GM19099 (cell line): ENCODE measurements around the gene MRPL50.
"Not testable (repeated sequence)": the region's sequence is repeated elsewhere in the genome, so short reads cannot be mapped to it uniquely, and the experiment has no call there.

Source experiments
- POLR2A ChIP-seq: IDR thresholded peaks from 3 replicates; pipeline ENCODE4 v1.6.1; 2011; ENCODE audit warnings: low read depth; ENCODE audit not compliant: insufficient read length; ENCODE audit errors: extremely low read depth

MRPL50 gene

DNA sequence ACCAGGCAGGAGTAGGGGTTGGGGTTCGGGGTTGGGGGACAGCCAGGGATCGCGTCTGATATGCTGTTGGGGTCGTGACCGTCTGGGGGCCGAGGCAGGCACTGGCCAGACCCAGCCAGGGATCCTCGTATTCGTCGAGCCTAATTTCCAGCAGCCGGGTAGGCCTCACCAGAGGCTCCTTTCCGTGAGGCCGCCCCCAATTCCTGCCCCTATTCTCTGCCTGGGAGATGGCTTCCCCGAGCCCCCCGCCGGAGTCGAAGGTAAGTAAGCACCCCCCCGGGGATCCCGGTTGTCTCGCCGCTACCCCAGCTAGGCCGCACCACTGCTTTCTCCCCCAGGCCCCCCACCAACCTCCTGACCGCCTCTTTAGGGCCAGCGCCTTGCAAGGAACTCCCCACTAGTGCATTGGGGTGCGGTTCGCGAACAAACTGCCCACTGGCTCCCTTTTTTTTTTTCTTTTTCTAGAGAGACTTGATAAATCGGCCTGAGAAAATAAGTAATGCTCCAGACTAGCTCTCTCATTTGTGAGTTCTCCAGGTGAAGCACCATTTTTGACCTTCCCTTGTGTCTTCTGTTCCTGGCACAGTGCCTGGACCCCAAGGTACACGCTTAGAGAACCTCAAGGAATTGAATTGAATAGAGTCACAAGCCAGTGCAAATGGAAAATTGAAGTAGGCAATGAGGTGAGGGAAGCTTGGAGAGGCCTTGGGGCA is 668 bp upstream of the MRPL50 start:
- TF ChIP-seq POLR2A = no peak

DNA sequence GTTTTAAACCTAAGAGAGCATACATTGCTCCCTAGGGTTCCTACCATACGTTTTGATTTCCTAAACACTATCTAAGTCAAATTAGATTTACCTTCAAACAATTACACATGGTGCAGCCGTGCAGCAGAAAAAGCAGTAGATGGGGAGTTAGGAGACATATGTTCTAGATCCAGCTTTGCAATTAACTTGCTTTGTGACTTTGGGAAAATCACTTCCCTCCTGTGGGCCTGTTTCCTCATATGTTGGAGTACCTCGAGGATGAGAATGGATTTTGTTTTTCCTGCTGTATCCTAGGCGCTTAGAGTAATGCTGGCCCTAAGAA is 711 bp downstream of the MRPL50 start:
- no peak for TF ChIP-seq POLR2A

DNA sequence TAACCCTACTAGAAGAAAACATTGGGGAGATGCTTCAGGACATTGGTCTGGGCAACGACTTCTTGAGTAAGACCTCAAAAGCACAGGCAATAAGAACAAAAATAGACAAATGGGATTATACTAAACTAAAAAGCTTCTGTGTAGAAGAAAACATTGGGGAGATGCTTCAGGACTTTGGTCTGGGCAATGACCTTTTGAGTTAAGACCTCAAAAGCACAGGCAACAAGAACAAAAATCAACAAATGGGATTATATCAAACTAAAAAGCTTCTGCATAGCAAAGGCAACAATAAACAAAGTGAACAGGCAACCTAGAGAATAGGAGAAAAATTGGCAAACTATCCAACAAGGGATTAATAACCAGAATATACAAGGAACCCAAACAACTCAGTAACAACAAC is 3.7 kb downstream of the MRPL50 start:
- no peak for TF ChIP-seq POLR2A

DNA sequence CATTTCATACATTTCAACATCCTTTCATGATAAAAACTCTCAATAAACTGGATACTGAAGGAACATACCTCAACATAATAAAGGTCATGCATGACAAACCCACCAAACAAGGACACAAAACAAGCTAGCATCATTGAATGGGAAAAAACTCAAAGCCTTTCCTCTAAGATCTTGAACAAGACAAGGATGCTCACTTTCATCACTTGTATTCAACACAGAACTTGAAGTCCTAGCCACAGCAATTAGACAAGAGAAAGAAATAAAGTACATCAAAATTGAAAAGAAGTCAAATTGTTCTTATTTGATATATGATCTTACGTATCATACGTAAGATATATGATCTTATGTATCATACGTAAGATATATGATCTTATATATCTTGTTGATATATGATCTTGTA is 5.3 kb downstream of the MRPL50 start:
- no peak for TF ChIP-seq POLR2A

DNA sequence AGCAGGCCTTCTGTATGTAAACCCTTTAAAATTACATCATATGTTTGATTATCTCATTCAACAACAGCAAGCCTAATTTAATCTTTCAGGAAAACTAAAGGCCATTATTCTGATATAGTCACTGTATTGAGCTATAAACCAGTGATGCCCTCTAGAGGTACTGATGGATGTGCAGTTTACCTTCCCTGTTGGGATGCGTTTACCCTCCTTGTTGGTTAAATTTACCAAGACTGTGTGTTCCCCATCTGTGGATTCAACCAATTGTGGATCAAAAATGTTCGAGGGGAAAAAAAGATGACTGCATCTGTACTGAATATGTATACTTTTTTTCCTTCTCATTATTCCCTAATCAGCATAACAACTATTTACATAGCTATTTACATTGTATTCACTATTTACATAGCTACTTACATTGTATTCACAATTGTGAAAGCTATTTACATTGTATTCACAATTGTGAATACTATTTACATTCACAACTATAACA is 9.9 kb downstream of the MRPL50 start:
- TF ChIP-seq POLR2A = no peak

DNA sequence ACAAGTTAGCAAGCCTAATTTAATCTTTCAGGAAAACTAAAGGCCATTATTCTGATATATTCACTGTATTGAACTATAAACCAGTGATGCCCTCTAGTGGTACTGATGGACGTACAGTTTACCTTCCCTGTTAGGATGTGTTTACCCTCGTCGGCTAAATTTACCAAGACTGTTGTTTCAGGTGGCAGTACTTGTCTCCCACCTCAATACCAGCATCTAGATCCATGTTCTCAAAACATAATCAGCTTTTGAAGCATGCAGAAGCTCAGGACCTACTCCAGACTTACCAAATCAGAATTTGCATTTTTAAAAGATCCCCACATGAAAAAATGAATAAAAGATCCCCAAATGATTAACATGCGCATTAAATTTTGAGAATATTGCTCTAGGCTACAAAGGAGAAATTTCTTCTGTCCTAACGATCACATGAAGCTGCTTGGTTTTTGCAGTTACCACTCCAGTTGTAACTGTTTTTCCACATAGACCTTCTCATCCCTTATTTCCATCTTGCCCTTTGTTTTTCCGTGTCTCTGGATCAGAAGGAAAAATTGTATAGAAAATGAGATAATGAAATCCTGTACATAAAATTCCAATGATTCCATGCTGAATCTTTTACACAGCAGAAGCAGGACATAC is 10.4 kb downstream of the MRPL50 start:
- TF ChIP-seq POLR2A = no peak

DNA sequence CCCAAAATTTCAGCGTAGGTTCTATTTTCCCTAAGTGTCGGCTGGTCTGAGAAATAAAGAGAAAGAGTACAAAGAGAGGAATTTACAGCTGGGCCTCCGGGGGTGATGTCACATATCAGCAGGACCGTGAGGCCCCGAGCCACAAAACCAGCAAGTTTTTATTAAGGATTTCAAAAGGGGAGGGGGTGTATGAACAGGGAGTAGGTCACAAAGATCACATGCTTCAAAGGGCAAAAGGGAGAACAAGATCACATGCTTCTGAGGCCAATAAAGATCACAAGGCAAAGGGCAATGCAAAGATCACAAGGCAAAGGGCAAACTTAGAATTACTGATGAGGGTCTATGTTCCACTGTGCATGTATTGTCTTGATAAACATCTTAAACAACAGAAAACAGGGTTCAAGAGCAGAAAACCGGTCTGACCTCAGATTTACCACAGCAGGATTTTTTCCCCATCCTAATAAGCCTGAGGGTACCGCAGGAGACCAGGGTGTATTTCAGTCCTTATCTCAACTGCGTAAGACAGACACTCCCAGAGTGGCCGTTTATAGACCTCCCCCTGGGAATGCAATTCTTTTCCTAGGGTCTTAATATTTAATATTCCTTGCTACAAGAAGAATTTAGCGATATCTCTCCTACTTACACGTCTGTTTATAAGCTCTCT is 13.4 kb downstream of the MRPL50 start, which contains the start of gene BAAT:
Gene BAAT (minus strand): TSS at position 134 of the 664 bp plus-strand sequence. CDS start 13,602 bp downstream, outside the sequence.
- not testable (repeated sequence) for TF ChIP-seq POLR2A

DNA sequence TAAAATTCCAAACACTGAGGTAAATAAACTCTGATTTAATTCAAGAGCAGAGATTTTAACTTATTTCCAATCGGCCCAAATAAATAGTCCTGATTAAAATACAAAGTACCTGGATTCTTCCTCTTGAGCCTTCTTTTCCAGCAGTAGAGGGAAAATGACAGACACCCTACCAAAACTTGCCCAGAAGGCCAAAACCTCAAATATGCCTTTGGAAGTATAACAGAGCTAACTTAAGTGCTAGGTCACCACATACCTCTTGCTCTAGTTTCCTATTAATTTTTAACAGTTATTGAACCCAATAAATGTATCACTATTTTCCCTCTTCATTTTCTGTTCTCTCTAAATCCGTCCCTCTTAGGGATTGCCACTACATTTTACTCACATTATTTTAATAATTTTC is 15.1 kb downstream of the MRPL50 start:
- no peak for TF ChIP-seq POLR2A

DNA sequence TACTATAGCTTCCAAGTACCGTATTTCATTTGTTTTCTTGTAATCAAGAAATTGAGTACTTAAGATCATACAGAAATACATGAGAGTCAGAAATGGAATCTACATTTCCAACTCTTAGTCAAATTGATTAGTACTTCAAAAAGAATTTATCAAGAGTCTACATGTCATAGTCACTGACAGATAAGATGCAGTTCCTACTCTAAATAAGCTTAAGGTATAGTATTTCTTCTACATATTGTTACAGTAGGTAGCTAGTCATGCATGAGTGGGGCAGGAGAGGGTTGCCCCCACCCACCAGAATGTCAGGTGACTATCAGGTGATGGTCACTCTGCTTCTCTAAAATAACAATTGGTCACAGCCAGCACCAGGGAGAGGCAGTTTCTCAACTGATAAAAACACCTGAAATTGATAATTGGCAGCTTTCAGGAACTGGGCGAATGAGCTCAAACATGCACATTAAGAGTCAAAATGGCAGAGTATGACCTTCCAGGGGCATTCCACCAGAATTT is 16.5 kb downstream of the MRPL50 start:
- no peak for TF ChIP-seq POLR2A

DNA sequence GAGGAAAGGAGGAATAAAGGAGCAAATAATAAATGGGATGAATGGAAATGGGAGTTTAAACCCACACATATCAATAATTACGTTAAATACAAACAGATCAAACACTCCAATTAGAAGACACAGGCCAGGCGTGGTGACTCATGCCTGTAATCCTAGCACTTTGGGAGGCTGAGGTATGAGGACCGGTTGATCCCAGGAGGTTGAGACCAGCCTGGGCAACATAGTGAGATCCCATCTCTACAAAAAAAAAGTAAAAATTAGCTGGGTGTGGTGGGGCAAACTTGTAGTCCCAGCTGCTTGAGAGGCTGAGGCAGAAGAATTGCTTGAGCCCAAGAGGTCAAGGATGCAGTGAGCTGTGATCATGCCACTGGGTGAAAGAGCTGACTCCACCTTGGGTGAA is 17.3 kb downstream of the MRPL50 start:
- TF ChIP-seq POLR2A = no peak

DNA sequence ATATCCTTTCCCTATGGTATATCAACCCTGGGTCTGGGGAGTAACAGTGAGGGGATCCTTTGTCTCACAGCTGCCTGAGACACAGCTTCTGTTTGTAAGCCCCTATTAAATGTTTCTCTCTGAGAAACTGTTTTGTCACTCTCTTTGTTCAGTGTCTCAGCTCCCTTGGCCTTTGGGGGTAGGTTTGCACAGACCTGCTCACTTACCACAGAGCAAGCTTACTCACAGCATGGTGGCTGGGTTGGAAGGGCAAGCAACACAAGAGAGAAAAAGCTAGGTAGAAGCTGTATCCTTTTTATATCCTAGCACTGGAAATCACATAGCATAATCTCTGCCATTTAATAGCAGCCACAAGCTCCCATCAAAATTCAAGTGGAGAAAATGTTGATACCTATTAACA is 18.1 kb downstream of the MRPL50 start:
- no peak for TF ChIP-seq POLR2A

DNA sequence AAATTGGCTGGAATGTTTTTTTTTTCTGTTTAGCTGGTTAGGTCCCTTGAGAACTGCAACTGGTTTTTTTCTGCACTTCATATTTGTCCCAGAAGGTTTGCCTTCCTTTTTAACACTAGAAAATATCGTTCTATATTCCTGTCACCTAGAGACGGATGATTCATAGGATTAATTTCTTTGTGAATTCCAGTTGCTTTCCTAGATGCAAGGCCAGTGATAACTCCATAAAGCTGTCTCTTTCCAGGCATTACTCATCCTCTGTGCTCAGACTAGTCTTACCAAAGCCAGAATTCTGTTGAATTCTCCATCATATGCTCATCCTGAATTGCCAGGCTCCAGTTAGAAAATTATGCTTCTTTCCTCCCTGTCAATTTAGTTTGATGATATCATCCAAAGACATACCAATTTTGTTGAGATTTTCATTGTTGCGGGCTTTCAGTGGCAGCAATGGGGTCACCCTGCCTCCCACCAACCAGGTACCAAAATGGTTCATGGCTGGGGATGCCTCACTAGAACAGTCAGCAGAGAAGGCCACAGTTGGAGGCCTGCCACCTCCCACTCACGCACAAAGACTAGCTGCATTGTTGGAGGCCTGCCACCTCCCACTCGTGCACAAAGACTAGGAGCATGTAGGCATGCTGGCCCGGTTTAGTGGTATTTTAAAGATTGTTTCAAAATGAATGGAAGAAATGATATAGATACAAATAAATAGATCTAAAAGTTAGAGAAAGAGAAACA is 22.1 kb downstream of the MRPL50 start:
- no peak for TF ChIP-seq POLR2A

DNA sequence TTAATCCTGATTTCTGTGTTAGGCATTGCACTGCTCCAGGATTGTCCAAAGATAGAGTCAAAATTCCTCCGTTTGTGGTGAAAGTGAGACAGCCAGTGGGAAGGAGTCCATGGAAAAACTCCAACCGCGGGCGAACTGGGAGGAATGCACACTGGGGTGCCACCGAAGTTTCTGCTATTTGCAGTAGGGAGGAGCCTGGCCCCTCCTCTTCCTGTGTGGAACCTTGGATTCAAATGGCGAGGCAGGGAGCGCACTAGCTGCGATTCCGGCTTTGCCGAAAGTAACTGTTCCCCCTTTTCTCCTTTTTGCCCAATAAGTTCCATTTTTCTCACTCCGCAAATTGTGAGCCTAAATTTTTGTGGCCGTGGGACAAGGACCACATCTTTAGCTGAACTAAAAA is 22.9 kb downstream of the MRPL50 start:
- no peak for TF ChIP-seq POLR2A

DNA sequence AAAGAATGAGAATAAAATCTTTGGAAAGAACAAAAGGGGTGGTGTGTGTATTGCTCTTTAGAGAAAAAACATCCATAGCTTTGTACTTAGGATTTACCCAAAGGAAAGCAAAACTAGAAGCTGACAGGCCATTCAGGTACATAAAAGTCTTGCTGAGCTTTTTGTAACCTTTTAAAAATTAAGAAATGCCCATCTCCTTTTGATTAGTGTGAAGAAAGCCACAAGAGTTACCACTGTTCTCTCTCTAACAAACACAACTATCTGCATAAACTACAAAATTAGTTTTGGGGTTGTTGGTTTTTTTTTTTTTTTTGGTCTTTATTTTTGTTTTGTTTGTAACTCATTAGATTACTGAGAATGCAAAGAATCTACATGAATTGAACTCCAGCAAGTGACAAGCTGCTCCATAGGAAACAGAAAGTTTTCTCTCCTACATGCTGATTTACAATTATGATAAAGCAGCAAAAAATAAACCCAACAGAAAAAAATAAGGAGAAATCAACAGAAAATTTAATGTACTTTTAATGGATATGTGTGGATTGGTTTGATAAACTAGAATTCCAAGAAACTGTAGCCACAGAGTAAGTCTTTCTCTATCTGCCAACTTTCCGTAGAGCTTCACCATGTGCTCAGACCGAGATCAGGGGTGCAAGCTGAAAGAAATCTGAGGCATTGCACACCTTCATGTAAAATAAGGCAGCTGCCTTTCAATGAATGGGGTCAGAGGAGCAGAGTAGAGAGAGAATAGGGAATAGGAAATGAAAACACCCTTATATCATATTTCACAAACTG is 25.9 kb downstream of the MRPL50 start:
- TF ChIP-seq POLR2A = no peak

DNA sequence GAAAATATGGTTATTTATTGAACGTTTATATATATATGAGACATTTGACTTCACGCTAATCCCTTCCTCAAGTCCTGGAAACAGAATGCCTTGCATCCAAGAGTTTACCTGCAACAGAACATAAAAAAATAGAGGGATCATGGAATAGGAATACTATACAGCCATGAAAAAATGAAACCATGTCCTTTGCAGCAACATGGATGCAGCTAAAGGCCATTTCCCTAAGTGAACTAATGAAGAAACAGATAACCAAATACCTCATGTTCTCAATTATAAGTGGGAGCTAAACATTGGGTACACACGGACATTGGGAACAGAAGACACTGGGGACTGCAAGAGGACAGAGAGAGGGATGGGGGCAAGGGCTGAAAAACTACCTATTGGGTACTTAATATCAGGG is 26.6 kb downstream of the MRPL50 start:
- TF ChIP-seq POLR2A = no peak

DNA sequence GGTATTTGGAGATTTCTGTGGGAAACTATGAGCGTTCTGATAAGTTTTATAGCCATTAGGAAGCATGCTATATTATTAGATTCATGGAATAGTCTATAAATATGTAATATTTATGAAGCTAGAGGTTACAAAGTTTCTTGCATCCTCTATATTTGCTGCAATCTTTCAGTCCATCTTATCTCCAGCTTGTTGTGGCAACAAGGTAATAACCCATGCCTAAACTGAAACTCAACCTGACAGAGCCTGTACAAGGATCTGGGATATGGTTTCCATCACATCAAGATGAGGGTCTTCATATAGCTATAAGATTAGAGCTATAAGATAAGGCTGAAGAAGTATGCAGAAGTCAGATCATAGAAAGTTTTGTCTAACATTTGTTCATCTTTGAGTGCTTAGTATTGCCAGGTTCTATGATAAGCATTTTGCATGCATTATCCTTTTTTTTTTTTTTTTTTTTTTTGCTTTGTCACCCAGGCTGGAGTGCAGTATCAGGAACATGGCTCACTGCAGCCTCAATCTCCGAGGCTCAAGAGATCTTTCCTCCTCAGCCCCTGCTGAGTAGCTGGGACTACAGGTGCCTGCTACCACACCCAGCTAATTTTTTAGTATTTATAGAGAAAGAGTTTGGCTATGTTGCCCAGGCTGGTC is 28.4 kb downstream of the MRPL50 start:
- TF ChIP-seq POLR2A = no peak
